Measurements from ENCODE around the gene SLC27A1.
"Not testable (repeated sequence)": the region's sequence is repeated elsewhere in the genome, so short reads cannot be mapped to it uniquely, and the experiment has no call there.

The SLC27A1 gene

GRCh38 chr19:17486545-17487240 is 16.4 kb downstream of the SLC27A1 start:
- no peak for DNase-seq (ENCODE audit: low read depth in 1 of 2, low spot score in 1 of 2)

GRCh38 chr19:17487284-17488121 is 17.2 kb downstream of the SLC27A1 start:
- DNase-seq (ENCODE audit: low read depth in 1 of 2, low spot score in 1 of 2) = no peak

- peak; percentile 42 to 64 for DNase-seq (ENCODE audit: low read depth in 1 of 2, low spot score in 1 of 2)
These were observed 18.5 kb downstream of the SLC27A1 start for GRCh38 chr19:17488593-17489391.

GRCh38 chr19:17489392-17490030 is 19.2 kb downstream of the SLC27A1 start:
- DNase-seq (ENCODE audit: low read depth in 1 of 2, low spot score in 1 of 2) = no peak

DNA sequence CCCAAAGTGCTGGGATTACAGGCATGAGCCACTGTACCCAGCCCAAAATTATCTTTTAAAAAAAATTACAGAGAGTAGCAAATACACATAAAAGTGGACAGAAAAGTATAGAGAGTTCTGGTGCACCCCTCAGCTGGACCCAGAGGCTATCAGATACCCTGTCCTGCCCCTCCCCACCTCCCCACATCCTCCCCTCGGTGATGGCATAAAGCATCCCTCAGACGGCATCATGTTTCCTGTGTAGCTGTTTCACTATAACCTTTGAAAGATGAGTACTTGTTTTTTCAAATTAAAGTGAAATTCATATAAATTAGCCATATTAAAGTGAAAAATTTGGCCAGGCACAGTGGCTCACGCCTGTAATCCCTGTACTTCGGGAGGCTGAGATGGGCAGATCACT is 20.1 kb downstream of the SLC27A1 start:
- no peak for DNase-seq (ENCODE audit: low read depth in 1 of 2, low spot score in 1 of 2)

GRCh38 chr19:17491287-17491686 is 21.0 kb downstream of the SLC27A1 start:
- DNase-seq (ENCODE audit: low read depth in 1 of 2, low spot score in 1 of 2) = no peak

DNA sequence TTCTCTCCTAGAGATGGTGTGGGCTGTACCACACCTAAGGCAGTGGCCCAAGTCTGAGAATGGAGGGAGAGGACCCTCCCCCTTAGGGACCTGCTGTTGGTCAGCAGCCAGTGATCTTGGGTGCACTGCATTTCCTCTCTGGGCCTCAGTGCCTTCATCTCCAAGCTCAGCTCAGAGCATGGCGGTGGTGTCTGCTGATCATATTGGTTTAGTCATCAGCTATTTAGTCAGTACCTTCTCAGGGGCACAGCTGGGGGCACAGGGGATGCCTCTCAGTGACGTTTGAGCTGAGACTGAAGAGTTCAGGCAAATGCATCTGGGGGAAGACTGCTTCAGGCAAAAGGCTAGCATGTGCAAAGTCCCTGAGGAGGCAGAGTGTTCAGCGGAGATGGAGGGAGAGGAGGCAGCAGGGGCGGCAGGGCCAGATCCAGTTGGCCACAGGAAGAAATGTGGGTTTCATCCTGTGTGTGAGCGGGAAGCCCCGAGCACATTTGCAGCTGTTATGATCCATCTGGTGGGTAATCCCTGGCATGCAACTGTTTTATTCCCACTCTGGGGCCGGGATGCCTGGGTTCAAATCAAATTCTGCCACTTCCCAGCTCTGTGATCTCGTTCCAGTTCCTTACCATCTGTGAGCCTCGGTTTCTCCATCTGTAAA is 25.4 kb downstream of the SLC27A1 start:
- DNase-seq (ENCODE audit: low read depth in 1 of 2, low spot score in 1 of 2) = no peak

DNA sequence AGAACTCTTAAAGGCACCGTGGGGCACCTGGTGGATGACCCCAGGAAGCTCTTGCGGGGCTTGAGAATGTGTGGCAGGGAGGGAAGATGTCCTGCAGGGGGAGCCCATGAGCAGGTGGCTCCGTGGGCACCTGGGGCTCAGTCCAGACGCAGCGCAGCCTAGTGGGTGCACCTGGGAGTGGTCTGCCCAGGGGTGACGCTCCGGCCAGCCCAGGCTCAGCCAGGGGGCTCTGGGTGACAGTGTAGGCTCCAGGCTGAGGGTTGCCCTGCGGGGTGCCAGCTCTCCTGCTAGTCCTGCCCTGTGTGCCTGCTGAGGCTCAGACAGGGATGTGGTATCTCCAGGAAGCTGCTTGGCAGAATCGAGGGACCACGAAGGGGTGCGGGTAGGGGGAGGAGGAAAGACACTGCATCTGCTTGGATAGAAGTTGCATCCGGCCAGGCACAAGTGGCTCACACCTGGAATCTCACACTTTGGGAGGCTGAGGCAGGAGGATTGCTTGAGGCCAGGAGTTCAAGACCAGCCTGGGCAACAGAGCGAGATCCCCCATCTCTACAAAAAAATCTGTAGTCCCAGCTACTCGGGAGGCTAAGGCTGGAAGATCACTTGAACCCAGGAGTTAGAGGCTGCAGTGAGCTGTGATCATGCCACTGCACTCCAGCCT is 26.1 kb downstream of the SLC27A1 start:
- DNase-seq (ENCODE audit: low read depth in 1 of 2, low spot score in 1 of 2) = peak; percentile 65 to 70

- DNase-seq (ENCODE audit: low read depth in 1 of 2, low spot score in 1 of 2) = no peak
These were observed 26.9 kb downstream of the SLC27A1 start for GRCh38 chr19:17497149-17497798.

DNA sequence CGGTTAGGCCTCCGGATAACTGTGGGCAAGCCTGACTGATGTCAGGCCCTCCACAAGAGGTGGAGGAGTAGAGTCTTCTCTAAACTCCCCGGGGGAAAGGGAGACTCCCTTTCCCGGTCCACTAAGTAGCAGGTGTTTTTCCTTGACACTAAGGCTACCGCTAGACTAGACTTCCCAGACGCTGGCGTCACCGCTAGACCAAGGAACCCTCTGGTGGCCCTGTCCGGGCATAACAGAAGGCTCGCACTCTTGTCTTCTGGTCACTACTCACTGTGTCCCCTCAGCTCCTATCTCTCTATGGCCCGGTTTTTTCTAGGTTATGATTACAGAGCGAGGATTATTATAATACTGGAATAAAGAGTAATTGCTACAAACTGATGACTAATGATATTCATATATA is 28.7 kb downstream of the SLC27A1 start:
- DNase-seq (ENCODE audit: low read depth in 1 of 2, low spot score in 1 of 2) = not testable (repeated sequence)

DNA sequence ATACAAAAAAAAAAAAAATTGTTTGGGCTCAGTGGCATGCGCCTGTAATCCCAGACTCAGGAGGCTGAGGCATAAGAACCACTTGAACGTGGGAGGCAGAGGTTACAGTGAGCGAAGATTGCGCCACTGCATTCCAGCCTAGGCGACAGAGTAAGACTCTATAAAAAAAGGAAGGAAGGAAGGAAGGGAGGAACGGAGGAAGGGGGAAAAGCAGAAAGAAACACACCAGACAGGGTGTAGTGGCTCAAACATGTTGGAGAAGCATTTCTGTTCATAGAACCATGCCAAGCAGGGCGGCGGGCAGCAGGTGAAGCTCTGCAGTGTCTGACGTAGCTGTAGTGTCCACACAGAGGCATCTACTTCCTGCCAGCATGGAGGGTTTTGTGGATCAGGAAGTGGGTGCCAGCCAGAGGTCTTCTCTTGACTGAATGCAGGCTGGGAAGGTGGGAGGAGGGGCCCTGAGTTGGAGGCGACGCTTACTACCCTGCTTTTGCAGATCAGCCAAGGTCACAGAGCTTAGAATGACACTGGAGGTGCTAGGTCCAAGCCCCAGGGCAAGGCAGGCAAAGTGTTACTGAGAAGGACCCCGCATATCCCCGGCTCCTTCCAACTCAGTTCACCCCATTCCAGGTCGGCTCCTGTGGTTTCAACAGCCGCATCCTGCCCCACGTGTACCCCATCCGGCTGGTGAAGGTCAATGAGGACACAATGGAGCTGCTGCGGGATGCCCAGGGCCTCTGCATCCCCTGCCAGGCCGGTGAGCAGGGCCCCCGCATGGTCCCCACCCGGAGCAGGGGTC is 29.5 kb downstream of the SLC27A1 start:
- DNase-seq (ENCODE audit: low read depth in 1 of 2, low spot score in 1 of 2) = no peak

GRCh38 chr19:17500447-17501198 is 30.3 kb downstream of the SLC27A1 start:
- DNase-seq (ENCODE audit: low read depth in 1 of 2, low spot score in 1 of 2) = no peak

- no peak for DNase-seq (ENCODE audit: low read depth in 1 of 2, low spot score in 1 of 2)
These were observed 32.9 kb downstream of the SLC27A1 start for GRCh38 chr19:17503240-17503639.

GRCh38 chr19:17504030-17504429 is 33.7 kb downstream of the SLC27A1 start:
- no peak for DNase-seq (ENCODE audit: low read depth in 1 of 2, low spot score in 1 of 2)

DNA sequence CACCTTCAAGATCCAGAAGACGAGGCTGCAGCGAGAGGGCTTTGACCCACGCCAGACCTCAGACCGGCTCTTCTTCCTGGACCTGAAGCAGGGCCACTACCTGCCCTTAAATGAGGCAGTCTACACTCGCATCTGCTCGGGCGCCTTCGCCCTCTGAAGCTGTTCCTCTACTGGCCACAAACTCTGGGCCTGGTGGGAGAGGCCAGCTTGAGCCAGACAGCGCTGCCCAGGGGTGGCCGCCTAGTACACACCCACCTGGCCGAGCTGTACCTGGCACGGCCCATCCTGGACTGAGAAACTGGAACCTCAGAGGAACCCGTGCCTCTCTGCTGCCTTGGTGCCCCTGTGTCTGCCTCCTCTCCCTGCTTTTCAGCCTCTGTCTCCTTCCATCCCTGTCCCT is 34.1 kb downstream of the SLC27A1 start:
- no peak for DNase-seq (ENCODE audit: low read depth in 1 of 2, low spot score in 1 of 2)

- DNase-seq (ENCODE audit: low read depth in 1 of 2, low spot score in 1 of 2) = no peak
These were observed 34.9 kb downstream of the SLC27A1 start for GRCh38 chr19:17505223-17505622.

DNA sequence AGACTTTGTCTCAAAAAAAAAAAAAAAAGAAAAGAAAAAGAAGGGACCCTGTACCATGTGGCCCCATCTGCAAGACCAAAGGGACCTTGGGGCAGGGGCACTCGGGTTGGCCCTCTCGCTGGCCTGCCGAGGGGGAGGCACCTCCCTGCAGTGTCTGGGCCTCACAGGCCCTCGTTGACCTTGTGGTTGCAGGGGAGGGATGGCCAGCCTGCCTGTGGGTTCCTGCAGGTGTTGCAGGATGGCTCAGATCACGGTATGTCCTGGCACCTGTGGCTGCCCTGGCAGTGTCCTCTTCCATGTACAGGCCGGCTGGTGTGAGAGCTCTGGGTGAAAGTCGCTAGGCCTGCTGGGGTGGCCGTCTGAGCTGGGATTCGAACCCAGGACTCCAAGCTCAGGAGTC is 36.4 kb downstream of the SLC27A1 start:
- no peak for DNase-seq (ENCODE audit: low read depth in 1 of 2, low spot score in 1 of 2)

DNA sequence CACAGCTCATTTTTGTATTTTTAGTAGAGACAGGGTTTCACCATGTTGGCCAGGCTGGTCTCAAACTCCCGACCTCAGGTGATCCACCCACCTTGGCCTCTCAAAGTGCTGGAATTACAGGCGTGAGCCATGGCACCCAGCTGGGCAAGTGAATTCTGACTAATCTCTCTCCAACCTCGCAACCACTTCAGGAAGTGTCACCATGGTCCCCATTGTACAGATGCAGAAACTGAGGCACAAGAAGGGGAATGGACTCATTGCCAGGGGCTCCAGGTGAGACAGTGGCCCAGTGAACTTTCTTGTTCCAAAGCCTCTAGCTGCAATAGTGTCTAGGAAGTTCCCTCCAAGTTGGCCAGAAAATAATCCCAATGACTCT is 38.2 kb downstream of the SLC27A1 start:
- not testable (repeated sequence) for DNase-seq (ENCODE audit: low read depth in 1 of 2, low spot score in 1 of 2)

All from activated CD4-positive, alpha-beta T cell treated with anti-CD3 and anti-CD28 coated beads, Interleukin-2, amount 50 U/mL, for 24 hours (primary cell).